Stimulated activated naive CD8-positive, alpha-beta T cell treated with anti-CD3 and anti-CD28 coated beads, Interleukin-15, Interleukin-2, amounts not matched to agents 100 U/mL and 50 U/mL, for 24 hours (primary cell): Measurements from ENCODE around the gene SLC12A4.
"Not testable (repeated sequence)": the region's sequence is repeated elsewhere in the genome, so short reads cannot be mapped to it uniquely, and the experiment has no call there.

ENCODE experiments used
- ATAC-seq: fragments of 150-1000 bp; cut with Tn5 transposase; one replicate; pipeline ENCODE4 v1.10.0; 2021
- DNase-seq: peaks from one replicate; pipeline ENCODE4 v3.0.0; 2021

Gene SLC12A4

DNA sequence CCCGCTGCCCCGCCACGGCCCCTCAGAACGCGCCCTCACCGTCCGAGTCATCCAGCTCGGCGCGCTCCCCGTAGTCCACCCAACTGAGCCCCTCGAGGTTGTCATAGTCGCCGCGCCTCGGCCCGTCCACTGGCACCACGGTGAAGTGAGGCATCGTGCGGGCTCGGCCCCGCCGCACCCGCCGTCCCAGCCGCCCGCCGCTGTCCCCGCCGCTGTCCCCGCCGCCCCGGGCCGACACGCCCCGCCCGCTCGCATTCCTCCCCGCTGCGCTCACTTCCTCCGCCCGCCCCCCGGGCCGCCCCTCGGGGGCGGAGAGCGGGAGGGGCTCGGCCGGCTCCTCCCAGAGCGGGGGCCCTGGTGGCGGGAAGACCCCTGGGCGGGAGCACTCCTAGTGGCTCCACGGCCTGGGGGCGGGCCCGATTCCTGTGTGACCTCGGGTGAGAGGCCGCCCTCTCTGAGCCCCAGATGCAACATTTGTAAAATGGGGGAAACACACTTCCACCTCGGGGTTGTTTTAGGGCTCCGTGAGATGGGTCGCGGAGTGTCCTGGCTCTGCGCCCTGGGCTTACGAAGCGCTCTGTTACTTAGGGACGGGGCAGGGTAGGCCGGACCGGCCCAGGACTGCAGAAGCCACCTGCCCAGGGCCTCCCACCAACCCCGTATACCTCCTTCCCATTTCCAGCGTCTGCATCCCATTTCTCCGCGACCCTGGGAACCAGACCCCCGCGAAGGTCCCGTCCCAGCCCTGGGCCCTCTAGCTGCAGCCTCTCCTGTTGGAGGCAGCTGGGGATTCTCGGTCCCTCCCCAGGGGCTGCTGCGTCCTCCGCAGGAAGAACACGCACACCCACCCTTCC, at the start of gene SLC12A4:
Gene SLC12A4, minus strand, starts transcription at position 238 of the 854 bp plus-strand sequence. Its CDS starts 84 bp downstream, at position 154.
- ATAC-seq (peak; percentile 95), DNase-seq (peak; percentile 96)

DNA sequence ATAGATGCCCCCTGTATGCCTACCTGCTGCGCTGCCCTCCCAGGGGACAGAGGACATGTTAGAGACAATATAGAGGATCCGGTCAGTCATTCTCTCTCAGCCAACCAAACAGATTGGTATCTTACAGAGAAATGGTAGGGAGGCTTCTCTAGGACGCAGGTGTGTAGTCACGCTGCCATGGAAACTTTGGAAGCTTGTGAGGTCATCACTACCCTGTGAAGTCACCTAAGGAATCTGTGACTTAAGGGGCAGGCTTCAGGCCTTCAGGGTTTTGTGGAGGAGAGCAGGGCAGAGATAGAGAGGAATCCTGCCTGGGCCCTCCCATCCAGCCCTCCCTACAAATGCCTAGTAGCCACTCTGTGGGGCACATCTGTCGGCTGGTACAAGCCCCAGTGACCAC, 47.2 kb upstream of the SLC12A4 start, which contains the start of gene DPEP2NB:
Gene DPEP2NB, minus strand, starts transcription at position 231 of the 400 bp plus-strand sequence. Its CDS starts 141 bp downstream, at position 90.
- ATAC-seq, result no peak

DNA sequence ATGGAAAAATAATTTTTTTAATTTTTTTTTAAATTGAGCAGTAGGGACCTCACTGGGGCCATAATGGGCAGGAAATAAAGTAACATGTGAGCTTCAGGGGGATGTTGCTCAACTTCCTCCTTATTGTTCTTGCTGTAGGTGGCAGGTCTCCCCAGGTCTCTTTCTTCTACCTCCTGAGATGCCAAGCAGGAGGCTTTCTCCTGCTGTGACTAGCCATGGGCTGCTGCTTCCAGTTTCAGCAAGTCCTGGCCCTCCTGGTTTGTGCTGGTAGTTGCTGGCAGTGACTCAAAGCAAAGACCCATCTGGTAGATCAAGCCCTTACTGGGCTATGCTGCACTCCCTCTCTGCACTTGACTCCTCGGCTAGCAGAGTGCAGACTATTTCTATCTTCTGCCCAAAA, 45.0 kb upstream of the SLC12A4 start:
- no peak for ATAC-seq

More for the DNA sequence above, 47.2 kb upstream of the SLC12A4 start, which contains the start of gene DPEP2NB:
- no peak for DNase-seq

DNA sequence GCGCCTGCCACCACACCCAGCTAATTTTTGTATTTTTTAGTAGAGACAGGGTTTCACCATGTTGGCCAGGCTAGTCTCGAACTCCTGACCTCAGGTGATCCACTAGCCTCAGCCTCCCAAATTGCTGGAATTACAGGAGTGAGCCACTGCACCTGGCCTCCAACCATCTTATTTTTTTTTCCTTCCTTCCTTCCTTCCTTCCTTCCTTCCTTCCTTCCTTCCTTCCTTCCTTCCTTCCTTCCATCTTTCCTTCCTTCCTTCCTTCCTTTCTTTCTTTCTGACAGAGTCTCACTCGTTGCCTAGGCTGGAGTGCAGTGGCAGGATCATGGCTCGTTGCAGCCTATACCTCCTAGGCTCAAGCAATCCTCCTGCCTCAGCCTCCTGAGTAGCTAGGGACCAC, 41.4 kb upstream of the SLC12A4 start:
- not testable (repeated sequence) for DNase-seq, ATAC-seq

More for the DNA sequence above, 45.0 kb upstream of the SLC12A4 start:
- no peak for DNase-seq

GRCh38 chr16:68009157-68009735, 40.8 kb upstream of the SLC12A4 start:
- no peak for ATAC-seq

GRCh38 chr16:68005786-68006286, 37.4 kb upstream of the SLC12A4 start:
- DNase-seq (peak; percentile 25), ATAC-seq (peak; percentile 72)

More at GRCh38 chr16:68009157-68009735, 40.8 kb upstream of the SLC12A4 start:
- DNase-seq, result no peak

DNA sequence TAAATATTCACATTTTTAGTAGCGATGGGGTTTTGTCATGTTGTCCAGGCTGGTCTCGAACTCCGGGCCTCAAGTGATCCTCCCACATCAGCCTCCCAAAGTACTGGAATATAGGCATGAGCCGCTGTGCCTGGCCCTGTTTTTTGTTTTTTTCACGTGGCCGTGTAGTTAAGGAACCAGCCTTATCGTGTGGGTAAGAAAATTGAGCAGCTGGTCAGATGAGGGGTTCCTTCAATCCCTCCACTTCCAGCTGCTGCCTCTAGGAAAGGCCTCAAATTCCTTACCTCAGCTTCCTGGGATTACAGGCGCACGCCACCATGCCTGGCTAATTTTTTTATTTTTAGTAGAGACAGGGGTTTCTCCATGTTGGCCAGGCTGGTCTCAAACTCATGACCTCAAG, 36.8 kb upstream of the SLC12A4 start:
- ATAC-seq, result no peak
- DNase-seq, result no peak

DNA sequence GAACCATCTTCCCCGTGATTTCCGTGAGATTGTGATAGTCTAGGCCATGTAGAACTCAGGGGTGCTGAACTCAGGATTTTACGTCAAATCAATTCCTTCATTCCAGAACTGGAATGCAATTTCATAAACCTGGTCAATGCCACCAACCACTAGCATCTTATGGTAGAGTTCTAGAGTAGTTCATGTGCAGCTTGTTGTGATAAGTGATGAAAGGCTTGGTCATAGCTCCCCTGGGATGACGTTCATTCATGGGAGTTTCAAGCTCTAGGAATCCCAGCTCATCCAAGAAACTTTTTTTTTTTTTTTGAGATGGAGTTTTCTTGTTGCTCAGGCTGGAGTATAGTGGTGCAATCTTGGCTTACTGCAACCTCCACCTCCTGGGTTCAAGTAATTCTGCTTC, 34.6 kb upstream of the SLC12A4 start:
- ATAC-seq (no peak), DNase-seq (no peak)

GRCh38 chr16:68000450-68000849, 32.0 kb upstream of the SLC12A4 start:
- DNase-seq, result no peak
- ATAC-seq, result no peak

DNA sequence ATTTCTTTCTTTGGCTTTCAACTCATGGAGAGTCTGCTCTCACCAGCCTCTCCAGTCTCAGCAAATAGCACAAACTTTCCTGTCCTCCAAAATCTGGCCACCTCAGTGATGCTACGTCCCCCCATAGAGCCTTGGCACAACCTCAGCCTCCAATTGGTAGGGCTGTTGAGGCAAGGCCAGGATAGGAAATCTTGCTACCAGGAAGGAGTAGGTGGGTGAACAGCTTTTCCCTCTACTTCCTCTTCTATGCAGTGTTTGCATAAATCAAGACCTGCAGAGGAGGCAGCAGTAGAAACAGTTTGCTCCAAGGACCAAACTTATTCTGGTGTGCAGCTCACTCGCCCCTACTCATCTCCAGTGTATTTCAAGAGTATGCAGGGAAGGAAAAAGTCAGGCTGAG, 31.5 kb upstream of the SLC12A4 start:
- DNase-seq, result no peak
- peak; percentile 19 for ATAC-seq

- DNase-seq (peak; percentile 45), ATAC-seq (peak; percentile 79)
Observed at GRCh38 chr16:67998779-67999688, 30.6 kb upstream of the SLC12A4 start, which contains the start of gene DPEP2. Gene DPEP2, minus strand, starts transcription at chr16:67999484. Its CDS starts 6,272 bp downstream, at chr16:67993212.

- DNase-seq, result not testable (repeated sequence)
Observed at GRCh38 chr16:67998231-67998778, 29.9 kb upstream of the SLC12A4 start.

DNA sequence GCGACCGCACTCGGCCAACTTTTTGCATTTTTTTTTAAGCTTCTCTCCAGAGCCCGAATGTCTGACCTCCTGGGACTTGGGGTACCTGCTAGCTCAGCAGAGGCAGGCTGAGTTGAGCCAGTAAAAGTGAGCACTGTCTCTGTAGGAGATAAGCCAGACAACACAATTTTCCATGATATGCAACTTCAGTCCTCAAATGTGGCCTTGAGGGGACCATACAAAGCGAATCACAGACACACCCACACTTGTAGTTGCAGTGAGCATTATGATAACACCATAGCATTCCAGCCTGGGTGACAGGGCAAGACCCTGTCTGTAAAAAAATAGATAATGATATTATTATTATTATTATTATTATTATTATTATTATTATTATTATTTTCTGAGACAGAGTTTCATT, 28.2 kb upstream of the SLC12A4 start:
- no peak for DNase-seq
- ATAC-seq, result no peak

More at GRCh38 chr16:67998231-67998778, 29.9 kb upstream of the SLC12A4 start:
- ATAC-seq, result not testable (repeated sequence)

- no peak for ATAC-seq
- DNase-seq, result peak; percentile 59
Observed at GRCh38 chr16:67995423-67995822, 27.0 kb upstream of the SLC12A4 start.

DNA sequence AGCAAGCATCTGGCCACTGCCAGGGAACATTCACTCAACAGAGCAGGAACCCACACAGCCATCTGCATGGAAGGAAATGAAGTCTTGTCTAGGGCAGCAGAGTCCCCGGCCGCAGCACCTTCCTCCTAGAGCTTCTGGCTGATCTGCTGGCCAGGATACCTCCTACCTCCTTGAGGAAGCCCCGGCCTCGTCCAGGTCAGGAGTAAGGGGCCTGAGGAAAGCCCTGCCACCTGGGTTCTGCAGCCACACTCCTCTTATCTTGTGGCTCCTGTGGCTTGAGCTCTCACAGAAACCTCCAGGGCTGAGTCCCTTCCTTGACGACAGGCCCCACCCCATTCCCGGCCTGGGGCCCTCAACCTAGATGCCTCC, 25.6 kb upstream of the SLC12A4 start:
- ATAC-seq, result peak; percentile 6
- not testable (repeated sequence) for DNase-seq

- peak; percentile 89 for DNase-seq
- ATAC-seq, result peak; percentile 89
Observed at GRCh38 chr16:67993207-67994039, 25.0 kb upstream of the SLC12A4 start.

DNA sequence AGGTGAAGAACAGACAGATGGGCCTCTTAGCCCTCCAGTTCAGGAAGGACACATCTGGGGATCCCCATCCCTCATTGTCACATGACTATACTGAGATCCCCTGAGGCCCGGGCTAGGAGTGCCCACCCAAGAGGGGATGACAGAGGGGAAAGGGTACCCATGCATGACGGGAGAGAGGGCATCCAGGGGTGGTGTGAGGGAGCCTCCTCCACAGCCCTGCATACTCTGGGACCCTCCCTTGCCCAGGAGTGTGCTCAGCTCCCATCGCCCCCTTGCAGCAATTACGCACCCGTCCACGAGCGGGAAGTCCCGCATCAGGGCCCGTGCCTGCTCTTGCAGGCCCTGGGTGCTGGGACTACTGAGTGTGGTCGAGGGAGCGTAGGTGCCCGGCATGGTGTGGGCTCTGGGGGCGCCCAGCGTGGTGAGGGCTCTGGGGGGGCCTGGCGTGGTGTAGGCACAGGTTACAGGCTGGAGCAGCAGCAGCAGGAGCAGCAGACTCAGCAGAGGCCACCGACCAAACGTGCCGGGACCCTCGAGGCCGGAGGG, 24.3 kb upstream of the SLC12A4 start:
- no peak for ATAC-seq

GRCh38 chr16:67990018-67990386, 21.6 kb upstream of the SLC12A4 start:
- ATAC-seq (no peak), DNase-seq (no peak)

More for the DNA sequence above, 24.3 kb upstream of the SLC12A4 start:
- DNase-seq, result no peak

DNA sequence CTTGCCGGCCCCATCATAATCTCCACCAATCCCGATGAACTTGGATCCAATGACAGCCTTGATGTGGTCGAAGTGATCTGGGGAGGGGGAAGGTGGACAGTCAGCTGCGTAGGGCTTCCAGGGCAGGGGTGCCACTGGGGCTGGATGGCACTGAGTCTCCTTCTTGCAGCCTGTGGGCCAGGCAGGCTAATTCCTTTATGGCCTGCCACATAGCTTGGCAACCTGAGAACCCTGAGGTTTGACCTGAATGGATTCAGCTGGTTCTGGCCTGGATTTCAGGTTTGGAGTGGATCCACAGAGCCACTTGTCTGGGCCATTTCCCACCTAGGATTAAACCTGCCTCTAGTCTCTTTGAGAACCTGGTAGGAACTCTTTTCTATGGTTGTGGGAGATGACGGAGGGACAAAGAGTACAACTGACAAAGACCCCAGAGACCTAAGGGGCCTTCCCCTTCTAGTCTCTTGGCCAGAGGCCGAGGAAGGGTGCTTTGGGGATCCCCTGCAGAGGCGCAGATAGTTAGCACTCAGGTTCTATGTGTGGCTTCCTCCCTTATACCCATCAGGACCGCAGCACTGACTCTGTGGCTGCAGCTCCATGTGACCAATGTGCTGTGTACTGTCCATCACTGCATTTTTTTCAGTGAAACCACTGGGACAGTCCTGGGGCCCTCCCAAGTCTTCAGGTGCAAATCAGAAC, 21.0 kb upstream of the SLC12A4 start:
- no peak for ATAC-seq
- no peak for DNase-seq

- DNase-seq, result no peak
- no peak for ATAC-seq
Observed at GRCh38 chr16:67988675-67989074, 20.2 kb upstream of the SLC12A4 start.
